Astrocyte (in vitro differentiated cells and primary cell): ENCODE measurements around the gene EGLN2. TPM values are rescaled to one million over a fixed set of nuclear protein-coding genes. Genes with fewer than 3 reads are reported as not detected.
A peak's percentile ranks its signal among the peaks of the same experiment; 100 is the strongest.

Source experiments
- DNase-seq: peaks from one replicate; pipeline ENCODE4 v3.0.0-alpha.2; 2010; ENCODE audit warnings: low read depth
- FAIRE-seq: peaks from 2 replicates; lab custom pipeline; 2011; peaks lifted over from hg19 to GRCh38; lab: Jason Lieb, UNC
- H2AFZ ChIP-seq: 2 replicates; pipeline ENCODE4 v1.6.0; 2012; ENCODE audit warnings: low read depth, low read length, inconsistent platforms
- H3K27ac ChIP-seq: 2 replicates; pipeline ENCODE4 v1.5.1; 2011; ENCODE audit warnings: low read depth, low read length, inconsistent platforms
- H3K27me3 ChIP-seq: 2 replicates; pipeline ENCODE4 v1.6.0; 2011; ENCODE audit warnings: low read length, inconsistent platforms; ENCODE audit not compliant: insufficient read depth
- H3K36me3 ChIP-seq: 2 replicates; pipeline ENCODE4 v1.5.1; 2011; ENCODE audit warnings: low read length, inconsistent platforms; ENCODE audit not compliant: insufficient read depth
- H3K4me1 ChIP-seq: 2 replicates; pipeline ENCODE4 v1.5.1; 2011; ENCODE audit warnings: low read length, inconsistent platforms; ENCODE audit not compliant: insufficient read depth
- H3K4me2 ChIP-seq: 2 replicates; pipeline ENCODE4 v1.6.0; 2012; ENCODE audit warnings: low read length, inconsistent platforms
- H3K4me3 ChIP-seq: 2 replicates; pipeline ENCODE4 v1.5.1; 2011; ENCODE audit warnings: low read depth, mild to moderate bottlenecking, low read length, inconsistent platforms; ENCODE audit not compliant: insufficient read depth
- H3K79me2 ChIP-seq: 2 replicates; pipeline ENCODE4 v1.6.0; 2012; ENCODE audit warnings: mild to moderate bottlenecking, low read length, inconsistent platforms; ENCODE audit not compliant: insufficient read depth
- H3K9ac ChIP-seq: 2 replicates; pipeline ENCODE4 v1.6.0; 2012; ENCODE audit warnings: mild to moderate bottlenecking, low read length, inconsistent platforms
- H3K9me3 ChIP-seq: 2 replicates; pipeline ENCODE4 v1.5.1; 2012; ENCODE audit warnings: low read depth, mild to moderate bottlenecking, low read length, inconsistent platforms; ENCODE audit not compliant: insufficient read depth
- H4K20me1 ChIP-seq: 2 replicates; pipeline ENCODE4 v1.6.0; 2012; ENCODE audit warnings: low read length, inconsistent platforms; ENCODE audit not compliant: insufficient read depth
- H3K27ac Mint-ChIP-seq: one replicate; pipeline ENCODE4 v1.8.0; 2021; ENCODE audit warnings: mild to moderate bottlenecking, mixed read lengths; ENCODE audit not compliant: unreplicated experiment
- H3K27me3 Mint-ChIP-seq: one replicate; pipeline ENCODE4 v1.8.0; 2021; ENCODE audit warnings: low read depth, mixed read lengths; ENCODE audit not compliant: unreplicated experiment
- H3K36me3 Mint-ChIP-seq: one replicate; pipeline ENCODE4 v1.8.0; 2021; ENCODE audit warnings: low read depth, mixed read lengths; ENCODE audit not compliant: unreplicated experiment
- H3K4me1 Mint-ChIP-seq: one replicate; pipeline ENCODE4 v1.8.0; 2021; ENCODE audit warnings: low read depth, mixed read lengths; ENCODE audit not compliant: unreplicated experiment
- H3K4me3 Mint-ChIP-seq: one replicate; pipeline ENCODE4 v1.8.0; 2021; ENCODE audit warnings: mild to moderate bottlenecking, moderate library complexity, mixed read lengths; ENCODE audit not compliant: unreplicated experiment
- H3K9me3 Mint-ChIP-seq: one replicate; pipeline ENCODE4 v1.8.0; 2021; ENCODE audit warnings: mild to moderate bottlenecking, mixed read lengths; ENCODE audit not compliant: unreplicated experiment
- EZH2 ChIP-seq: IDR thresholded peaks from 2 replicates; pipeline ENCODE4 v1.6.1; 2012; ENCODE audit warnings: mild to moderate bottlenecking, low read length, inconsistent platforms; ENCODE audit not compliant: insufficient read depth
- total RNA-seq: library from RNA; stranded (reverse); gene quantifications from 2 replicates; pipeline ENCODE4 v1.2.1, GENCODE V29; 2021
- TF ChIP-seq, protein P1 (sequence below): IDR thresholded peaks from 2 replicates; pipeline ENCODE4 v1.5.1; 2011; ENCODE audit warnings: low read depth, mild to moderate bottlenecking, inconsistent platforms, low read length, moderate library complexity; ENCODE audit not compliant: insufficient read depth

The EGLN2 gene
- total RNA-seq, 1 donor from 2014 or later = 84.6 TPM

DNA sequence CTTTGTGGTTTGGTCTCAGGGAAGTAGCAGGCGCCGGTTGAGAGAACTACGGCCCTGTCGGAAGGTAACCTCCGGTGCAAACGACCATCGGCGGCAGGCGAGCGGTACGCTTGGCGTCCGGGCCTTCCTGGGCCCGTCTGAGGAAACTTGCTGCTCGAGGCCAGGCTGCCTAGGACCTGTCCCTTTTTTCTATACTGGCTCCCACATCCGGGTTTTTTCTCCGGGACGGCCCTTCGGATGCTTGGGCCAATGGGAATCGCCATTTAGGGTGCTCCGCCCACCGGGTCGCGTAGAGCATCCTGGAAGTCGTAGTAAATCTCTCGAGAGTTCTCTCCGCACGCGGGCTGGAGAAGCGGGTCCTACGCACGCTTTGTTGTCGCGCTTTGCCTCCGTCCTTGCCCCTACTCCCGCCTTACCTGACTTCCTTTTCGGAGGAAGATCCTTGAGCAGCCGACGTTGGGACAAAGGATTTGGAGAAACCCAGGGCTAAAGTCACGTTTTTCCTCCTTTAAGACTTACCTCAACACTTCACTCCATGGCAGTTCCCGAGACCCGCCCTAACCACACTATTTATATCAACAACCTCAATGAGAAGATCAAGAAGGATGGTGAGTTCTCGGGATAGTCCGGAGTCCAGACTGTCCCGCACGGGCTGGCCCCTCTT is 48.0 kb upstream of the EGLN2 start, which contains the start of gene SNRPA:
SNRPA (plus strand) TSS at position 330 of the 664 bp plus-strand sequence; CDS start at position 536, 206 bp downstream.
- peaks cover 17% of the 10 kb centered on the region for H3K4me1 ChIP-seq
- peaks cover 13% of the 10 kb centered on the region for H3K36me3 Mint-ChIP-seq
- peak; percentile 5 for FAIRE-seq

DNA sequence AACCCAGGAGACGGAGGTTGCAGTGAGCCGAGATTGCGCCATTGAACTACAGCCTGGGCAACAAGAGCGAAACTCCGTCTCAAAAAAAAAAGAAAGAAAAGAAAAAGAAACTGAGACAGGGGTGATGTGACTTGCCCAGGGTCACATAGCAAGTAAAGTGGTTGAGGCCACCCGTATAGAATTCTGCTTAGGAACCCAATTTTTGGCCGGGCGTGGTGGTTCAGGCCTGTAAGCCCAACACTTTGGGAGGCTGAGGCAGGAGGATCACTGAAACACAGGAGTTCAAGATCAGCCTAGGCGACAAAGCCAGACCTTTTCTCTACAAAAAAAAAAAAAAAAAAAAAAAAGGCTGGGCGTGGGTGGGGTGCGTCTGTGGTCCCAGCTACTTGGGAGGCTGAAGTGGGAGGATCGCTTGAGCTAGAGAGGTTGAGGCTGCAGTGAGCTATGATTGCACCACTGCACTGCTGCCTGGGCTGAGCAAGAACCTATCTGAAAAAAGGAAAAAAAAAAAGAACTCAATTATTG is 46.7 kb upstream of the EGLN2 start:
- TF ChIP-seq, protein P1, sequence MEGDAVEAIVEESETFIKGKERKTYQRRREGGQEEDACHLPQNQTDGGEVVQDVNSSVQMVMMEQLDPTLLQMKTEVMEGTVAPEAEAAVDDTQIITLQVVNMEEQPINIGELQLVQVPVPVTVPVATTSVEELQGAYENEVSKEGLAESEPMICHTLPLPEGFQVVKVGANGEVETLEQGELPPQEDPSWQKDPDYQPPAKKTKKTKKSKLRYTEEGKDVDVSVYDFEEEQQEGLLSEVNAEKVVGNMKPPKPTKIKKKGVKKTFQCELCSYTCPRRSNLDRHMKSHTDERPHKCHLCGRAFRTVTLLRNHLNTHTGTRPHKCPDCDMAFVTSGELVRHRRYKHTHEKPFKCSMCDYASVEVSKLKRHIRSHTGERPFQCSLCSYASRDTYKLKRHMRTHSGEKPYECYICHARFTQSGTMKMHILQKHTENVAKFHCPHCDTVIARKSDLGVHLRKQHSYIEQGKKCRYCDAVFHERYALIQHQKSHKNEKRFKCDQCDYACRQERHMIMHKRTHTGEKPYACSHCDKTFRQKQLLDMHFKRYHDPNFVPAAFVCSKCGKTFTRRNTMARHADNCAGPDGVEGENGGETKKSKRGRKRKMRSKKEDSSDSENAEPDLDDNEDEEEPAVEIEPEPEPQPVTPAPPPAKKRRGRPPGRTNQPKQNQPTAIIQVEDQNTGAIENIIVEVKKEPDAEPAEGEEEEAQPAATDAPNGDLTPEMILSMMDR = no peak
- no peak for TF ChIP-seq EZH2

More for the DNA sequence above, 48.0 kb upstream of the EGLN2 start, which contains the start of gene SNRPA:
- peak within 1 kb of the TSS; percentile 98 for H3K27ac ChIP-seq
- Mint-ChIP-seq H3K27me3 (no peaks in the 10 kb centered on the region), H3K4me3 (peak within 1 kb of the TSS; percentile 99), H3K4me1 (peaks cover 21% of the 10 kb centered on the region), H3K9me3 (no peaks in the 10 kb centered on the region), H3K27ac (peak within 1 kb of the TSS; percentile 99)
- peak within 1 kb of the TSS; percentile 92 for H3K4me3 ChIP-seq
- peaks cover 20% of the 10 kb centered on the region for H4K20me1 ChIP-seq
- no peaks in the 10 kb centered on the region for H3K9me3 ChIP-seq
- peak; percentile 92 for DNase-seq
- peak within 1 kb of the TSS; percentile 94 for H3K4me2 ChIP-seq
- TF ChIP-seq, protein P1 = no peak
- no peak for TF ChIP-seq EZH2
- no peaks in the 10 kb centered on the region for H3K27me3 ChIP-seq
- H2AFZ ChIP-seq = peak within 1 kb of the TSS; percentile 81
- peak within 1 kb of the TSS; percentile 95 for H3K9ac ChIP-seq
- no peaks in the 10 kb centered on the region for H3K36me3 ChIP-seq
- H3K79me2 ChIP-seq = peaks cover 48% of the 10 kb centered on the region

More for the DNA sequence above, 46.7 kb upstream of the EGLN2 start:
- Mint-ChIP-seq H3K4me1 (peaks cover 25% of the 10 kb centered on the region), H3K27me3 (no peaks in the 10 kb centered on the region), H3K27ac (peak overlapping the region; percentile 99), H3K9me3 (no peaks in the 10 kb centered on the region), H3K4me3 (peak overlapping the region; percentile 99), H3K36me3 (peaks cover 19% of the 10 kb centered on the region)
- no peak for DNase-seq
- no peak for FAIRE-seq
- H3K36me3 ChIP-seq = peaks cover 2% of the 10 kb centered on the region
- H3K9ac ChIP-seq = peak overlapping the region; percentile 95
- peak overlapping the region; percentile 92 for H3K4me3 ChIP-seq
- H3K27ac ChIP-seq = no peak overlapping the region
- no peak overlapping the region for H2AFZ ChIP-seq
- H4K20me1 ChIP-seq = peaks cover 33% of the 10 kb centered on the region
- H3K4me1 ChIP-seq = peaks cover 21% of the 10 kb centered on the region
- H3K9me3 ChIP-seq = no peaks in the 10 kb centered on the region
- H3K4me2 ChIP-seq = peak overlapping the region; percentile 94
- no peaks in the 10 kb centered on the region for H3K27me3 ChIP-seq
- H3K79me2 ChIP-seq = peaks cover 61% of the 10 kb centered on the region
